HG03159 (cell line): ENCODE results near the gene BAHCC1.
"Not testable (repeated sequence)": the region's sequence is repeated elsewhere in the genome, so short reads cannot be mapped to it uniquely, and the experiment has no call there.

ENCODE experiments used
- ATAC-seq: cut with Tn5 transposase; IDR thresholded peaks from one replicate; pipeline ENCODE4 v1.9.1; 2021; ENCODE audit warnings: mild to moderate bottlenecking, moderate library complexity; ENCODE audit not compliant: unreplicated experiment

BAHCC1 gene

DNA sequence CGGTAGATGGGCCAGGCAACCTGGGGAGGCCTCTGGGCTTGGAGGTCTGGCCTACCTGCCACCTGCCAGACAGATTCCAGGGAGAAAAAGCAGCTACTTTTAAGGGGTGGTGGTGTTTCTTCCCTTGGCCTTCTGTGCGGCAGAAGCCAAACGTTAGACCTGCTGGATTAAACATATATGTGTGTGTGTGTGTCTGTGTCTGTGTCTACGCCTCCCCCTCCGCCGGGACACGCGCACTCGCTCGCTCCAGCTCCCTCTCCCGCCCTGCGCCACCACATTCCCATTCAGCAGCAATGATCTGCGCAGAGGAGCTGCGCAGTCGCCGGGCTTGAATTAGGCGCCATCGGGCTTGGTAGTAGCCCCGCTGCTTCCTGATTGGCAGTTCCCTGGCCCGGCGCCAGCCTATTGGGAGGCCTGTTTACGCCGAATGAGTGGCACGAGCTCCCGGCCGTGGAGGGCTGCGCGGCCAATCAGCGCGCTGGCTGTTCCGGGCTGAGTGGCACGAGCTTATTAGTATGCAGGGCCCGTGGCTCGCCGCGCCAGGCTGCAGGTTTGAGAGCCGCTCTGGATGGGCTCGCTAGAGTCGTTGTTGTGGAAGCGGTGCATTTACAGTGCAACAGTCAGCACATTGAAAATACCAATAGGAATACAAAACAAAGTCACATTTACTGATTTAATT, at the start of gene BAHCC1:
TSS of gene BAHCC1 (plus strand) at position 537 of the 679 bp plus-strand sequence. CDS start 4,283 bp downstream, outside the sequence.
- no peak for ATAC-seq

DNA sequence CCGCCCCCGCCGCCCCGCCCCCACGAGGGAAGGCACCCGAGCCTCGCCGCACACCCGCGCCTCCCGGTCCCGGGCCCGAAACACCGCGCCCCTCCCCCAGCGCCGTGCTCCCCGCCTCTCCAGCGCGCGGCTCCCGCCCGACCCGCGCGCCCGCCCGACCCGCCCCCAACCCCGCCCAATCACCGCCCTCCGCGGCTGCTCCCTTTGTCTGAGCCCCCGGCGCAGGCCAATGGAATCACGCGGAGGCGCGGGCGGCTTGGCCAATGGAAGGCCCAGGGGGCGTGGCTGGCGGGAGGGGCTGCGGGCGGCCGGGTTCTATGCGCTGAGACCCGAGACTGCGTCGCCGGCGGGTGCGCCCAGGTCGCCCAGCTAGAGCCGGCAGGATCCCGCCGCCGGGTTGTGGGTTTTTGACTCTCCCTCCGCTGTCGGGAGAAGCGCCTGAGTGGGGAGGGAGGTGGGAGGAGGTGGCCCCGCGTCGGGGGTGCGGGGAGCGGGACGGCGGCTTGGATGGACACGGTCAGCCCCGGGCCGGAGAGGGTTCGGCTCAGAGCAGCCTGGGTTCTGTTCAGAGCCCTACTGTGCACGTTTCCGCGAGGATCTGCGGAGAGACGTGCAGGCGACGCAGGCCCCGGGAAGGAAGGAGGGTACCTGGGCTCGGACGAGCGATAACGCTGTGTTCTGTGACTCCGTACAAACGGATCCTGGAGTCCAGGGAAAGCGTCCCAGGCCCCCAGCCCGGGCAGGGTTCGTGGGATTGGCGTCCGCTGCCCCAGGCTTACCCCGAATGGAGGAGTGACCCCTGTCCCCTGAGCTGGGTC, 49.0 kb upstream of the BAHCC1 start:
- ATAC-seq, result peak; percentile 79

GRCh38 chr17:81346908-81347349, 48.3 kb upstream of the BAHCC1 start:
- no peak for ATAC-seq

DNA sequence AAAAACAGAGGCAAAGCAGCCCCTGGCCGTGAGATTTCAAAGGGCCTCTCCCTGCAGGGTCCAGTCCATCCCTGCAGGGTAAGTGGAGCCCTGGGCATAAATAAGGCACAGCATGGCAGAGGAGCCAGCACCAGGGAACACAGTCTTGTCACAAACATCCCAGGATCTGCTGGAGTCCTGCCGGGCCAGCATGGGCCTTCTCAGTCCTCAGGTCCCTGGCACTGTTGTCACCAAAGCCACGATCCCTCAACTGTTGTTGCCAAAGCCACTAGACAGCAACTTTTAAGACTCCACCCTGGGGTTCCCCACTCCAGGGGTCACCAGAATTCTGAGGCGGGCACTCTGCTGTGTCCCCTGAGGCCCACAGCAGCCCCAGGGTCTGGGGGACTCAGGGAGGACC, 47.8 kb upstream of the BAHCC1 start:
- no peak for ATAC-seq

GRCh38 chr17:81348097-81349055, 46.9 kb upstream of the BAHCC1 start:
- no peak for ATAC-seq

GRCh38 chr17:81349397-81350319, 45.6 kb upstream of the BAHCC1 start:
- ATAC-seq, result no peak

GRCh38 chr17:81350320-81350890, 44.9 kb upstream of the BAHCC1 start:
- ATAC-seq, result no peak

DNA sequence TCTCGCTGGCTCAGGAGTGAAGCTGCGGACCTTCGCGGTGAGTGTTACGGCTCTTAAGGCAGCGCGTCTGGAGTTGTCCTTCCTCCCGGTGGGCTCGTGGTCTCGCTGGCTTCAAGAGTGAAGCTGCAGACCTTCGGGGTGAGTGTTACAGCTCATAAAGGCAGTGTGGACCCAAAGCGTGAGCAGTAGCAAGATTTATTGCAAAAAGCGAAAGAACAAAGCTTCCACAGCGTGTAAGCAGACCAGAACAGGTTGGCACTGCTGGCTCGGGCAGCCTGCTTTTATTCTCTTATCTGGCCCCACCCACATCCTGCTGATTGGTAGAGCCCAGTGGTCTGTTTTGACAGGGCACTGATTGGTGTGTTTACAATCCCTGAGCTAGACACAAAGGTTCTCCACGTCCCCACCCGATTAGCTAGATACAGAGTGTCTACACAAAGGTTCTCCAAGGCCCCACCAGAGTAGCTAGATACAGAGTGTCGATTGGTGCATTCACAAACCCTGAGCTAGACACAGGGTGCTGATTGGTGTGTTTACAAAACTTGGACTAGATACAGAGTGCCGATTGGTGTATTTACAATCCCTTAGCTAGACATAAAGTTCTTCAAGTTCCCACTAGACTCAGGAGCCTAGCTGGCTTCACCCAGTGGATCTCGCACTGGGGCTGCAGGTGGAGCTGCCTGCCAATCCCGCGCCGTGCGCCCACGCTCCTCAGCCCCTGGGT, 43.8 kb upstream of the BAHCC1 start:
- ATAC-seq, result not testable (repeated sequence)

- ATAC-seq, result not testable (repeated sequence)
These were observed 43.2 kb upstream of the BAHCC1 start for GRCh38 chr17:81352056-81352455.

DNA sequence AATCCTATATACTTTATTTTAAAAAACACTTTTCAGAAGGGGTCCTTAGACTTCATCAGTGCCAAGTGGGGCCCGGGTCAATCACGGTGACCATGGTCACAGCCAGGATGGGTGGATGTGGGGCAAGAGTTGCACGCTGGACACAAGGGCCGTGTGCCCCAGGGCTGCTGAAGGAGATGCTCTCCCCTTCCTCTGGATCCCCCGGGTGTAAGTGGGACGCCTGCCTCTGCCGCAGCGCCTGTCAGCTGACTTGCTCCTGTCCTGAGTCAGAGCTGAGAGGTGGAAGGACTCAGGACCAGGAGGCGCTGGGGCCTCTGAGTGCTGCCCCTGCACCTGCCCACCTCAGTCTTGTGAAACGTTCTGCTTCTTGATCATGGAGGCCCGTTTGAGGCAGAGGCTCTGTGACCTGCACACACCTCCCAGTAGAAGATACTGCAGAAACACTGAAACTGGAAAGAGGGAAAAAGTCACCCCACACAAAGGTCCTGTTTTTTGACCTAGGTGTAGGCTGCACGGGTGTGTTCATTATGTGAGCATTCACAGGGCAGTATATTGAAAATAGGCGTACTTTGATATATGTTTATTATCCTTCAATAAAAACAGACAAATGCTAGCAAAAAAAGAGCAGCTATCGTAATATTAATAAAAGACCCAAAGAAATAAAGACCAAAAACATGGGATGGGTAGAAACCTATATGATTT, 40.9 kb upstream of the BAHCC1 start:
- ATAC-seq, result no peak

DNA sequence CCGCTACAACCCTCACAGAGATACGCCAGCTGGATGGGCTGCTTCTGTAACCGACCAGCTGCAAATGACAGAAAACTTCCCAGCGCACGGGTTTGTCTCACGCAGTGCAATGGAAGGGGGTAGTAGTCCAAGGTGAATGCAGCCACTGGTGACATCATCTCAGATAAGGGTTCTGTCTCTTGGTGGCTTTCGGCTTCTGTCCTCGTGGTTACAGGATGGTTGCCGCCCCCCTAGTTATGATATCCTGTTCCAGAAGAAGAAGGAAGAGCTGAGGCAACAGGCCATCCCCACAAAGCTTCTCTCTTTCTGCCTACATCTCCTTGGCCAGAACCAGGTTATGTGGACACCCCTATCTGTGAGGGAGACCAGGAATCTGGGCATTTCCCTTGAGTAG, 40.3 kb upstream of the BAHCC1 start:
- ATAC-seq, result no peak

- ATAC-seq, result no peak
These were observed 36.0 kb upstream of the BAHCC1 start for GRCh38 chr17:81359218-81359617.

DNA sequence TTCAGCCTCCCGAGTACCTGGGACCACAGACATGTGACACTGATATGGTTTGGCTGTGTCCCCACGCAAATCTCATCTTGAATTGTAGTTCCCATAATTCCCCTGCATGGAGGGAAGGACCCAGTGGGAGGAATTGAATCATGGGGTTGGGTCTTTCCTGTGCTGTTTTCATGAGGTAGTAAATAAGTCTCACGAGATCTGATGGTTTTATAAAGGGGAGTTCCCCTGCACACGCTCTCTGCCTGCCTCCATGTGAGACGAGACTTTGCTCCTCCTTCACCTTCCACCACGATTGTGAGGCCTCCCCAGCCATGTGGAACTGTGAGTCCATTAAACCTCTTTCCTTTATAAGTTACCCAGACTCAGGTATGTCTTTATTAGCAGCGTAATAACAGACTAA, 33.3 kb upstream of the BAHCC1 start:
- ATAC-seq, result not testable (repeated sequence)

GRCh38 chr17:81364278-81365147, 30.7 kb upstream of the BAHCC1 start:
- no peak for ATAC-seq

- no peak for ATAC-seq
These were observed 30.1 kb upstream of the BAHCC1 start for GRCh38 chr17:81365148-81365600.

- ATAC-seq, result no peak
These were observed 29.4 kb upstream of the BAHCC1 start for GRCh38 chr17:81365601-81366585.
